Vagina (tissue), 2 donors: ENCODE results near the gene CPVL. TPM values are rescaled to one million over a fixed set of nuclear protein-coding genes. Genes with fewer than 3 reads are reported as not detected.

Experiments
- DNase-seq, 2 donors: peaks; one replicate each; pipeline ENCODE4 v3.0.0-alpha.2; 2017; ENCODE audit errors: extremely low spot score in 2 of 2
- H3K27ac ChIP-seq: fragments of 200-600 bp; sonication (generic); one replicate; pipeline ENCODE4 v1.5.1; 2019
- H3K27me3 ChIP-seq: fragments of 200-600 bp; sonication (generic); one replicate; pipeline ENCODE4 v1.5.1; 2019
- H3K36me3 ChIP-seq, 2 donors: fragments of 200-600 bp; sonication (generic); one replicate each; pipeline ENCODE4 v1.5.1; 2017 to 2019
- H3K4me1 ChIP-seq: fragments of 200-600 bp; sonication (generic); one replicate; pipeline ENCODE4 v1.5.1; 2019
- H3K4me3 ChIP-seq, 2 donors: fragments of 200-600 bp; sonication (generic); 1 replicate in 1 of 2; 2 replicates in 1 of 2; pipeline ENCODE4 v1.5.1; 2016 to 2019
- H3K9me3 ChIP-seq: fragments of 200-600 bp; sonication (generic); one replicate; pipeline ENCODE4 v1.5.1; 2019
- CTCF ChIP-seq, 3 experiments: fragments of 450-650 bp in 2 of 3; fragments of 200-600 bp in 1 of 3; sonication (generic) in 1 of 3; IDR thresholded peaks; one replicate each; pipeline ENCODE4 v1.5.1; 2017 to 2019; ENCODE audit warnings: antibody characterized with exemption in 3 of 3, mild to moderate bottlenecking in 2 of 3, moderate library complexity in 2 of 3
- POLR2A ChIP-seq, 2 donors: fragments of 450-650 bp; IDR thresholded peaks; one replicate each; pipeline ENCODE4 v1.6.1; 2017; ENCODE audit warnings: antibody characterized with exemption in 2 of 2, mild to moderate bottlenecking in 2 of 2, moderate library complexity in 2 of 2
- POLR2AphosphoS5 ChIP-seq, 2 donors: sonication (generic); formaldehyde crosslinking; IDR thresholded peaks; one replicate each; pipeline ENCODE4 v1.9.0; 2017; ENCODE audit warnings: antibody characterized with exemption in 2 of 2, mild to moderate bottlenecking in 2 of 2, low read depth in 1 of 2; ENCODE audit not compliant: insufficient read depth in 1 of 2
- intact Hi-C: fragments of 100-400 bp; cut with DNase I; formaldehyde crosslinking; loops from one replicate; pipeline ENCODE4 v1.15.1; 2023
- total RNA-seq: library from RNA; depleted of rRNA; stranded (reverse); fragments of >200 nt; gene quantifications from one replicate; pipeline ENCODE4 v1.2.3, GENCODE V29; 2016

Gene CPVL
- total RNA-seq, 1 donor from 2014 or later = 9.6 TPM

DNA sequence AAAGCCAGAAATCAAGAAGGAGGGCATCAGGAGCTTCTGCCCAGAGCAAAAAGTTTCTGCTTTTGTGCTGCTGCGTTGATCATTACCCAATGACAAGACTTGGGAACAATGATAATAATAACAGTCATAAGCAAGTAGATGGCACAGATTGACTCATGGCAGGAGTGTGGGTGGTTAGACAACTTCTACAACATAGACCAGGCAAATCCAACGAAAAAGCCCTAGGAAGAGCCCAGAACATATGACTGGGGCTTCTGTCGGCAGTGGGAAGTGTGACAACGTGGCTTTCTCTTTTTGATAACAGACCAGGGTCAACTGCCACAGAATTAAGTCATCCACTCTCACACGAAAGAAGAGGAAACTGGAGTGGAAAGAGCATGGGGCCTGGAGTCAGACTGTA is 102.8 kb downstream of the CPVL start:
- no peak overlapping the region for H3K4me3 ChIP-seq
- no peaks in the 10 kb centered on the region for H3K27me3 ChIP-seq
- intact Hi-C loops = no loop called here
- H3K36me3 ChIP-seq = no peaks in the 10 kb centered on the region
- no peak for TF ChIP-seq POLR2AphosphoS5 (IDR thresholded peaks at IDR 0.05; ENCODE audit: insufficient read depth in 1 of 2, low read depth in 1 of 2)
- no peak for TF ChIP-seq CTCF (IDR thresholded peaks at IDR 0.05)
- no peak for TF ChIP-seq POLR2A (IDR thresholded peaks at IDR 0.05)
- no peak for DNase-seq
- H3K9me3 ChIP-seq = no peaks in the 10 kb centered on the region
- H3K27ac ChIP-seq = no peak overlapping the region
- peaks cover 7% of the 10 kb centered on the region for H3K4me1 ChIP-seq

- Histone ChIP-seq H3K27ac (no peak overlapping the region), H3K4me1 (peaks cover 7% of the 10 kb centered on the region), H3K36me3 (no peaks in the 10 kb centered on the region), H3K4me3 (no peak overlapping the region), H3K9me3 (no peaks in the 10 kb centered on the region), H3K27me3 (no peaks in the 10 kb centered on the region)
- intact Hi-C loops = no loop called here
- TF ChIP-seq POLR2AphosphoS5 (IDR thresholded peaks at IDR 0.05; ENCODE audit: insufficient read depth in 1 of 2, low read depth in 1 of 2) (no peak), CTCF (IDR thresholded peaks at IDR 0.05) (no peak), POLR2A (IDR thresholded peaks at IDR 0.05) (no peak)
- no peak for DNase-seq
These were observed 103.5 kb downstream of the CPVL start for GRCh38 chr7:29042824-29043231.

GRCh38 chr7:29041991-29042390 is 104.3 kb downstream of the CPVL start:
- intact Hi-C loops = no loop called here
- peaks cover 7% of the 10 kb centered on the region for H3K4me1 ChIP-seq

DNA sequence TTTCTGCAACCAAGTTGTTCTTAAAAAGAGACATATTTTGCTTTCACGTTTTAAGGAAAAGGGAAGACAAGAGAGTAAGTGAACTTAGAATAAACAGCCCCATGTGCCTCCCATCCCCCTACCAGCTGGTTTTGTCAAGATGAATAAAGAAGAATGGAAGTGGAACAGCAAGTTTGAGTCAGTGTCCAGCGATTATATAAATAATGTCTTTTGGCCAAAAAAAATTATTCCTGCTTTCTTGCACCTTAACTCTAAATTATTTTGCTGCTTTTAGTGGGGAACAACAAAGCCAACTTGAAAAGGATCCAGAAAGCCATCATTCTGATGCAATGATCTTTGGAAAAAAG is 105.8 kb downstream of the CPVL start:
- Histone ChIP-seq H3K4me1 (peaks cover 7% of the 10 kb centered on the region), H3K9me3 (no peaks in the 10 kb centered on the region), H3K4me3 (no peak overlapping the region), H3K36me3 (no peaks in the 10 kb centered on the region), H3K27me3 (no peaks in the 10 kb centered on the region), H3K27ac (no peak overlapping the region)
- no peak for TF ChIP-seq CTCF (IDR thresholded peaks at IDR 0.05)
- TF ChIP-seq POLR2A (IDR thresholded peaks at IDR 0.05) = no peak
- TF ChIP-seq POLR2AphosphoS5 (IDR thresholded peaks at IDR 0.05; ENCODE audit: insufficient read depth in 1 of 2, low read depth in 1 of 2) = no peak
- intact Hi-C loops = no loop called here
- DNase-seq = no peak

More at GRCh38 chr7:29041991-29042390, 104.3 kb downstream of the CPVL start:
- no peak overlapping the region for H3K27ac ChIP-seq
- H3K9me3 ChIP-seq = no peaks in the 10 kb centered on the region
- DNase-seq = no peak
- no peak overlapping the region for H3K4me3 ChIP-seq
- TF ChIP-seq POLR2A (IDR thresholded peaks at IDR 0.05) (no peak), CTCF (IDR thresholded peaks at IDR 0.05) (no peak), POLR2AphosphoS5 (IDR thresholded peaks at IDR 0.05; ENCODE audit: insufficient read depth in 1 of 2, low read depth in 1 of 2) (no peak)
- H3K36me3 ChIP-seq = no peaks in the 10 kb centered on the region
- no peaks in the 10 kb centered on the region for H3K27me3 ChIP-seq

DNA sequence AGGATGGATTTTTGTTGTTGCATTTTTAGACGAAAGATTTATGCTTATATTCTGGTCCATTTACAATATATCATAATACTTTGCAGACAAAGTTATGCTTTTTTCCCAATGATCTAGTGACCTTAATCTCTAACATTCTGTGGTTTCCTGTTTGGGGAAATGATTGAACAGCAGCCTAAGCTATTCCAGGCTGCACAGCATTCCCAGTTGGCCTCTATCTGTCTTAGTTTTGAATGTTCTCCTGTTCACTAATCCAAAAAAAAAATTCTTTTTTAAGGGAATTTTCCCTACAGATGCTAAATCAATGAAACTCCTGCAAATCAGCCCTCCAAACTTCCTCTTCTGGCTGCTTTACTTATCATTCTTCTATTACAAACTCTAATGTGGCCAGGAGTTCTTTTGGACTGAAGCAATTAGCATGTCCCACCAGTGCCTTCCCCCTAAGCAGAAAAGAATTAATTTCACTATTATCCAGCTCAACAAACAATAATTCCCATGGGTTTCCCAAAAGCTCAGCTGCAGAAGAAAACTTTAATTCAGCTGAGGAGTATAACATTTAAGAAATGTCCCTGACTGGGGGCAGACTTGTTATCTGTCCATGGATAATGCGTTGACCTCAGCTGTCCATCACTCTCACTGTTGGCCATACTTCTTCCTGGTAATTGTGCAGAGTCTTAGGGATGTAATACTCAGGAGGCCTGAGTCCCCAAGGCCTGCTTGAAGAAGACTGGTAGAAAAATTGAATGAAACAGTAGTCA is 106.3 kb downstream of the CPVL start:
- DNase-seq = no peak
- H3K27ac ChIP-seq = no peak overlapping the region
- no peak for TF ChIP-seq CTCF (IDR thresholded peaks at IDR 0.05)
- TF ChIP-seq POLR2AphosphoS5 (IDR thresholded peaks at IDR 0.05; ENCODE audit: insufficient read depth in 1 of 2, low read depth in 1 of 2) = no peak
- TF ChIP-seq POLR2A (IDR thresholded peaks at IDR 0.05) = no peak
- no peak overlapping the region for H3K4me3 ChIP-seq
- intact Hi-C loops = no loop called here
- H3K27me3 ChIP-seq = no peaks in the 10 kb centered on the region
- peaks cover 7% of the 10 kb centered on the region for H3K4me1 ChIP-seq
- H3K9me3 ChIP-seq = no peaks in the 10 kb centered on the region
- H3K36me3 ChIP-seq = no peaks in the 10 kb centered on the region
